GM04504 (cell line): ENCODE results near the gene DIP2C.
A peak's percentile ranks its signal among the peaks of the same experiment; 100 is the strongest.
"Not testable (repeated sequence)": the region's sequence is repeated elsewhere in the genome, so short reads cannot be mapped to it uniquely, and the experiment has no call there.

ENCODE experiments used
- DNase-seq: peaks from one replicate; pipeline ENCODE4 v3.0.0-alpha.2; 2012; ENCODE audit warnings: low read depth

The DIP2C gene

DNA sequence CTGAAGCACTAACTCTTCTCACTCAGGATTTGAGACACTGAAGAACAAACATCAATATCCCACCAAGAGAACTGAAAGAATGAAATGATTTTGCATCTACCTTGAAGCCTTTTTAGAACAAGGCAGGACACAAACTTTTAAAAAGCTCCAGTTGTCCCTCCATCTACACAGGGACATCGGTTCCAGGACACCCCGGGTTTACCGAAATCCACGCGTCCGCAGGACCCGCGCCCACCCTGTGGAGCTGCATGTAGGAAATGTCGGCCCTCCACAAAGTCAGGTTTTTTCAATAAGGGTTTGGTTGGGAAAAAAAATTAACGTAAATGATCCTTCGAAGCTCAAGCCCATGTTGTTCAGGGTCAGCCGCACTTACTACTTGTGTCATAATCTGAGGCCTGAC is 94.0 kb downstream of the DIP2C start:
- DNase-seq, result no peak

DNA sequence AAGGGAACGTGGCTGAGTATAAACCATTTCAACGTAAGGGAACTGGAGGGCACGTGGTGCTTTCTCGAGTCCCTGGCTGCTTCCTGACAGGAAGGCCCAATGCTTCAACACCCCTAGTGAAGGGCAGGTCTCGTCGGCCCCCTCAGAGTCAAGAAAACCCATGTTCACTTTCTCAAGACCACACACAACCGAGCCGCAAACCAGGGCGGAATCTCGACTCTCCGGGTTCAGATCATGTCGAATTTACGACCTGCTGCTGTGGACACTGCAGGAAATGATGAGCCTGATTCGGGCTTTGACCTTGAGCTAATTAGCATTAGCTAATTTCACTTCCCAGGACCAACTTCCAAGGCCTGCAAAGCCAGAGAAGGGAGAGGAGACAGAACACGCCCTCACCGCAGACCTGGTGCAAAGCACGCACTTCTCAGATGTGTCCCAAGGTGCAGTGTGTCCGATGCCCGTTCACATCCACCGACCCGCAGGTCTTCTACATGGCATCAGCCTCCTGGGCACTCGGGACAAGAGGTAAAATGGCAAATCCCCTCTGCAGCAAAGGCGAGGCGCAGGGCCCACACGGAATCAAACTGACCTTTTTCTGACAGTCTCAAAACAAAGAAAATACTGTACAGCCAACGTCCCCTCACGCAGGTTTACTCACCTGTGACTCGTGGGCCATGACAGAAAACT is 94.7 kb downstream of the DIP2C start:
- DNase-seq, result no peak

DNA sequence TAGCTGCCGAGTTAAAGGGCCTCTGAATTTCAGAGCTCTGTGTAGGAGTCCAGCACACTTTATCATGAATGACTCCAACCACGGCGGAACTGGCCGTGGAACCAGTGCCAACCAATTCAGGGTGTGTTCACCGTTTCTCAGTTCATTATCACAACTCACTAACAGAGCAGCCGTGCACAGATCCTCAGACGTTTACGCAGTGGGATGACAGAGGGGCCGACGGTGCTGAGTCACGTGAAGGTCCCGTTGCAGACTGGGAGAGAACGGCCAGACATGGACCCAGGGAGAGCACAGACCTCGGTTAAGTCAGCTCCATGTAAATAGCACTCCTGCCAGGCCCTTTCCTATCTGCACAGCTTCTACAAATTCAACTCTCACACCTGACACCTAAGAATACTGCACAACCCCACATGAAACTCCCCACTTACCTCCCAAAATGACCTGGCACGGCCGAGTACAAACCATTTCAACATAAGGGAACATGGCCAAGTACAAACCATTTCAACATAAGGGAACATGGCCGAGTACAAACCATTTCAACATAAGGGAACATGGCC is 95.5 kb downstream of the DIP2C start:
- DNase-seq, result no peak

DNA sequence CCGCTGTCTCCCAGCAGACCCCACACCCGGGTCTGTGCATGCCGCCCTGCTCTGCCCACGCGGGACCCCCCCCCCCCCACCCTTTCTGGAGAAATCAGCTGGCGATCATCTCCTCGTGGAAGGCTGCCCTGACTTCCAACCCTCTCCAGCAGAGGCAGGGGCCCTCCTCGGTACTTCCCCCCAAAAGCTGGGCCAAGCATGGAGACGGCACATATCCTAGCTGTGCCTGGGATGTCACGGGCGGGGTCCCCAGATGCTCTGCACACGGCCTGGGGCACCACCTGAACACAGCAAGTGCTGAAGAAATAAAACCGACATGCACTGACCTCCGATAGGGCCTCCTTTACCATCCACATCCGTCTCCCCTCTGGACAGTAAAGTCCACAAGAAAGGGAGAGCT is 96.0 kb downstream of the DIP2C start:
- DNase-seq, result no peak

DNA sequence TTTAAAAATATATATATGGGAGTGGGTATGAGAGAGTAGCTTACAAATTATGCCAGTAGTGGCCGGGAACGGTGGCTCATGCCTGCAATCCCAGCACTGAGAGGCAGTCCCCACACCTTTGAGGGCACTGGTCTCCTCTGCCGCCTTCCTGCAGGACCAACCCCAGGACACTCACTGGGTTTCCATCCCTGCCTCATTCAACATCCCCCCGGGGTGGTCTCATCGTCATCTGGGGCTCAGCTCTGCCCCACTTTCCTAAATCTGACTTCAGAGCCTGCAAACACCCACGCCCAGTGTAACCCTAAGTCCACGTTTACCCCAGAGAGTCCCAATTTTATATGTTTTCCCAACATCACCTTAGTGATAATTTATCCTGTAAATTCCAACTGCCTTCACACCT is 96.5 kb downstream of the DIP2C start:
- no peak for DNase-seq

DNA sequence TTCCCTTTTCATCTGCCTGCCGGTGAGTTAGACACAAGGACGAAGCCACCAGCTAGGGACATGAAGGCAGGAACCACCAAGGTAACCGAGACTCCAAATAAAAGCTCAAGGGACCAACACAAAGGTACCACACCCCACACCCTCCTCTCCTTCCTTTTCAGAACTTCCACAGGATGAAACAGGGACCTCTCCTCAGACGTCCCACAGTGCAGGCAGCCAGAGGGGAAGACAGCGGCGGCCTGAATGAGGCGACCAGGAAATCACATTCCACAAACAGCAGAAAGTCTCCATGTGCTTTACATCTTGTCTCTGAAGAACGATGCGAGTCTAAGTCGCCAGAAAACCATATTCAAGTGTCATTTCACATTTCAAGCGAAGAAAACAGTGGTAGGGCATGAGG is 97.8 kb downstream of the DIP2C start:
- DNase-seq, result no peak

DNA sequence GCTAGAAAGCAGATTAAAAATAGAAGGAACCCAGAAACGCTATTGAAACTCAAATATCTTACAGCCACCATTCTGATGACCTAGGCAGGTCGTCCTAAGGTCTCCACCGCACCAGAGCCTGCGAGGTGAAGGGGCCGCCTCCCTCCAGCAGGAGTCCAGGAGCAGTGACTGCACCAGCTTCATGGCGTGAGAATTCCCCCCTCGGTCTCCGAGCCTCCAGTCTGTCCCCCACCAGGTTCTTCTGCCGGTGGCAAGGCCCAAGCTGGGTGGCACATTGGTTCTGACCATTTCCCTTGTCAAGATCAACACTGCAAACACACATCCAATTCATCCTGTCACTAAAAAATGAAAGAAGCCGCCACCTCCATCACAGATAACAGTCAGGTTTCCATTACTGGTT is 98.7 kb downstream of the DIP2C start:
- no peak for DNase-seq

DNA sequence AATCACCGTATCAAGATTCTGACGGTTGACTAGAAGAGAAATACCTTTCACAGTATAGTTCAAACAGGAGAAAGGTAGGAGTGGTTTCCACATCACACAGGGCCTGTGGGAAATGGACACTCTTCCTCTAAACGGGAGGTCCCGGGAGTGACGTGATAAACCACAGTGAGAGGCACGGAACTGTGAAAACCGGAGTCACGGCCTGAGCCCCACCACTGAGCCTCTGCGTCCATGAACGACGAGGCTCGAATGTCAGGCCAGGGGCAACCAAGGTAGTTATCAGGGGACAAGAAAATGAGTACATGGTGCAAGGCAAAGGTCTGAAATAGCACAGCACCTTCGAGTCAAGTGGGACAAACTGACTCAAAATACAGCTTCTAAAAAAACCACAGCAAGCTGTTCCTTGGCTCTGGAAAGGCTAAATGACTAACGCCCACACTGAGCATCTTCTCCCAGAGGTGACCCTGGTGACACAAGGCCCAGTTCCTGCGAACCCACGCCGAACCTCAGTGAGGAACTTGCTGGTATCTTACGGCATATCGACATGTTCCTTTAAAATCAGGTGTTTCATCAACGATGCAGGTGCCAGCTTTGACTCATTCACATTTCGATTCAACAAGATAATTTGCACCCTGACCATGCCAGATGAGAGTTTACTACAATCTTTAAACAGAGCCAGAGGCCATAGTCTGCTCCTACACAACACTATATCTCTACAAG is 99.3 kb downstream of the DIP2C start:
- no peak for DNase-seq

DNA sequence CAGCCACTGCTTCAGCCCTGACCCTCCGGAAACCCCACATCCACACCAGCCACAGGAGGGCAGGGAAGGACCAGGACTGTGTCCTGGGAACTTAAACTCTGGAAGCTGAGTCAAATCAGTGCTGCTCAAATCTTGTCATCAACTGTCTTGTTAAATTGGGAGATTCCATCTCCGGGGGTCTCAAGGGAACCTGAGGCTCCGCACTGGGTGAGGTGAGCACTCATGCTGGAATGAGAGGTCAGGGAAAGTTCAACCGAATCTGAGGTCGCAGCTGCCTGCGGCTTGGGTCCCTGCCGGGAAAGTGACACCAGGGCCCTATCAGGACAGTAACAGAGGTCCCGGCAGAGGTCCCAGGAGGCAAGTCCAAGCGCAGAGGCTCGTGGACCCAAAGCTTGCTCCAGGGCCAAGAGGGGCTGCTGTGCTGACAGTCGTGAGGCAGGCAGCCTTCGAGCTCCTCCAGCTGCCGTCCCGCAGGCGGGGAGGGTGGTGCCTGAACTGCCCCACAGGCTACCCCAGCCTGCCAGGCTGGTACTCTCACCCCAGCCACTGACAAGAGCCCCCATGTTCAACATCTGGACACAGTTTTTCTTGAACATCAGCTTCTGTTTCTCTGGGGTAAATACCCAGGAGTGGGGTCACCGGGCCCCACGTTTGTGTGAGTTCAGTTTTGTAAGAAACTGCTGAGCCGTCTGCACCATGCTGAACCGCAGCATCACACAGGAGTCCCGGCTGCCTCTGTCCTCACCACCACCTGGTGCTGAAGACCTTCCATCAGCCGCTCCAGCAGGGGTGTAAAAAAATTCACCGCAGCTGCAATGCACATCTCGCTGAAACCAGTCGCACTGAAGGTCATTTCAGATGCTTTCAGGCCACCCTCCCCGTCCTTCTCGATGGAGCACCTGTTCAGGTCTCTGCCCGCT is 101.0 kb downstream of the DIP2C start:
- no peak for DNase-seq

DNA sequence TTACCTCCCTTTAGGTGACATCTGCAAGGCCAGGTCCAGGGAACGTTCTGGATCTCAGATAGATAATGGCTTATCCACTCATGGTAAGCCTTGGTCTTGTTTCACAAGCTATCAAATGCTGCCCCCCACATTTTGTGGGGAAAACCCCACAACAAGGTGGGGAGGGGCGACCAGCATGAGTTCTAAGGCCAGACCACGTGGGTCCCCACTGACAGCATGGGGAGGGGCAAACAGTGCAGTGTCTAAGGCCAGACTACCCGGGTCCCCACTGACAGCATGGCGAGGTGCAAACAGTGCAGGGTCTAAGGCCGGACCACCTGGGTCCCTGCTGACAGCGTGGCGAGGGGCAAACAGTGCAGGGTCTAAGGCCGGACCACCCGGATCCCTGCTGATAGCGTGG is 102.8 kb downstream of the DIP2C start:
- DNase-seq, result no peak

DNA sequence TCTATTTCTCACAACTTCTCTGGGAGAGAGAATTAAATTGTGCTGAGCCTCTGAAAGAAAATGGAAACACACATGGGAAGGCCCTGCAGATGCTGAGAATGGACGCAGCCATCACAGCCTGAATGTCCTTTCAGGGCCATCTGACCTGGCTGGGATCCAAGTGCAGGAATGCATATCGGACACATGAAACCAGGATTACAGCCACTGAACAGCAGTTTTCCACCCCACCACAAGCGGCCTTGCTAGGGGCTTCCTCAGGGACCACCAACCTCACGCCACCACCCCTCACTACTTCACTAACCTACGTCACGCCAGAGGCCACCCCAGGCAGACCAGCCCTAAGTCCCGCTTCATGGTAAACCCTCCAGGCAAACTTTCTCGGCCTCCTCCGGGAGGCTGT is 103.3 kb downstream of the DIP2C start:
- no peak for DNase-seq

DNA sequence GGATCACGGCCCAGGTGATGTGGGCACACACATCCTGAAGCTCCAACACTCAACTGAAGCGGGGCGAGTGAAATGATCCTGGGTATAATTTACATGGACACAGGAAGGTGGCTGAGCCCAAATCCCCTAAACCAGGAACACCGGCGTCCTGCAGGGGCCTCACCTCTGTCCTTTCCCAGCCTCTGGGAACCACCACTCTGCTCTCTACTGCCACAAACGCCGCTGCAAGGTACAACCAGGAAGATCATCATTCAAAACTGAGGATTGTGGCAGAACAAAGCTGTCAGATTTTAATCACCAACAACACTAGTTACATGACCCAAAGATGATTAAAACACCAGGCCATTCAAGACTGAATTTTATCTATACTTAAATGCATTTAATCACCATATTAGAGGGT is 104.0 kb downstream of the DIP2C start:
- DNase-seq, result no peak

DNA sequence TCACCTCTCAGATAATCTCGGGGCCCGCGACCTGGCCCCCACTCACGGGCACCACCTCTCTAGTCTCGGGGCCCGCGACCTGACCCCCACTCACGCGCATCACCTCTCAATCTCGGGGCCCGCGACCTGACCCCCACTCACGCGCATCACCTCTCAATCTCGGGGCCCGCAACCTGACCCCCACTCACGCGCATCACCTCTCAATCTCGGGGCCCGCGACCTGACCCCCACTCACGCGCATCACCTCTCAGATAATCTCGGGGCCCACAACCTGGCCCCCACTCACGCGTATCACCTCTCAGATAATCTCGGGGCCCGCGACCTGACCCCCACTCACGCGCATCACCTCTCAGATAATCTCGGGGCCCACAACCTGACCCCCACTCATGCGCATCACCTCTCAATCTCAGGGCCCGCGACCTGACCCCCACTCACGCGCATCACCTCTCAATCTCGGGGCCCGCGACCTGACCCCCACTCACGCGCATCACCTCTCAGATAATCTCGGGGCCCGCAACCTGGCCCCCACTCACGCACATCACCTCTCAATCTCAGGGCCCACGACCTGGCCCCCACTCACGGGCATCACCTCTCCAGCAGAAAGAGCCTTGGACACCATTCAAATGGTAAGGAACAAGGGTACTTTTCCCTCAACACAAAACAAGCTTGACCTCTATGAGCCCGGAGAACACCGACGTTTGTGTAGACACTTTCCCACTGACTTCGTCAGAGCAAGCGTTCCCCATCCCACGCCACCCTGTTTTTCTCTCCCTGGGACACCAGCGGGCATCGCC is 104.8 kb downstream of the DIP2C start:
- not testable (repeated sequence) for DNase-seq

DNA sequence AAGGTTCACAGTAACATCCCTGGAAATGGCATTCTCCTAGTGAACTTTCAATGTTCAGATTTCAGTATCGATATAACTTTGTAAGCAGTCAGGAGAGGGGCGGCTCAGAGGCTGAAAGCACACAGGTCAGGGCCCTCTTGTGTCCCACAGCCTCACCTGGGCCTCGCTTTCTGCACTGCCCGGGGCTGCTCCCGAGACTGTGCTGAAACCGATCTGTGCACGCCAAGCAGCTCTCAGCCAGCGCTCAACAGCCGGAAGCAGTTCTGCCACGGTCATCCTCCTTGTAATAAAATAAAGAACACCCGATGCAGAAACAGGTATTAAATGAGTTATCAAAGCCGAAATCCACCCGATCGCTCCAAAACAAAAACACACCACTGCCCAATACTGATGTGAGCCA is 106.0 kb downstream of the DIP2C start:
- no peak for DNase-seq

DNA sequence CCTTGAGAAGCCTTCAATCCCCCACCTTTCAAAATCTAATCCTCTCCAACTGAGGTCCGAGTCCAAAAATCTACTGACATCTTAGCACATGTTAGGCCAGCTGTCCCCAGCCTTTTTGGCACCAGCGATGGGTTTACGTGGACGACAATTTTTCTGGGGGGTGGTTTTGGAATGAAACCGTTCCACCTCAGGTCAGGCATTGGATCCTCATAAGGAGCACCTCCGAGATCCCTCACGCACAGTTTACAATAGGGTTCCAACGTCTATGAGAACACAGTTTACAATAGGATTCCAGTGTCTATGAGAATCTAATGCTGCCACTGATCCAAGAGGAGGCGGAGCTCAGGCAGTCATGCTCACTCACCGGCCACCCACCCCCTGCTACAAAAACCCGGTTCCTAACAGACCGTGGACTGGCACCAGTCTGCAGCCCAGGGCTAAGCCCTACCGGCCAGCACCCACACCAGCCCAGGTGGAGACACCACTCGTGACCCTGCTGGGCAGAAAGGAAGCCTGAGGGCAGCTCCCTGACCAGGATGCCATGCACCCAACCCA is 107.6 kb downstream of the DIP2C start:
- DNase-seq, result no peak

DNA sequence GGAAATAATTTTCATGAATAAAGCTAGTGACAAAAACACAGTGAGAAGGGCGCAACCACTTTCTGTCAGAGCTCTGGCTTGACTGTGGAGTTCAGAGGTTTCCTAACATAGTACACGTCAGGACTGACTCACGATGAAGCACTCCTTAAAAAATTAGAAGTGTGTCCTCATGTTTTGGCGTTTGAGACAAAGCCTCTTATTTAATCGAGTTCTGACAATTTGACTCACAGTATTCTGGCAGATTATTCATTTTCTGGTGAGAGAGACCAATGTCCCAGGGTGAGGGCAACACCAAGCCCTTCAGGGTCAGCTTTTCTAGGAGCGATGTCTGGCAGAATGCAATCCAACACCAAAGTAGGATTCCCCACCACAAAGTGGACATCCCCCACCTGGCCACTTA is 108.7 kb downstream of the DIP2C start:
- DNase-seq, result peak; percentile 80

DNA sequence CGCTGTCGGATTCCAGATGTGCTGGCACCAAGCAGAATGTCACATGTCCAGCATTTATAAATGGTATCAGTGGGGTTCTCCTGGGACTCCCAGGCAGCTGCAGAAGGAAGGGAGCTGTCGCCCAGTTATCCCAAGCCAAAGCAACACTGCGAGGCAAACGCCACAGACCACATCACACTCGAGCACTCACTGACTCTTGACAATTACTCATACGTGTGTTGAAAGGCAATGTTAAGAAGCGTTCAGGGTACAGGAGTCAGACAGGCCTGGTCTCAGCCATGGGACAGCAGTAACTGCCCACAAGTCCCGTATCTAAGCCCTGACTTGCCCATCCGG is 113.4 kb downstream of the DIP2C start:
- DNase-seq, result peak; percentile 27

DNA sequence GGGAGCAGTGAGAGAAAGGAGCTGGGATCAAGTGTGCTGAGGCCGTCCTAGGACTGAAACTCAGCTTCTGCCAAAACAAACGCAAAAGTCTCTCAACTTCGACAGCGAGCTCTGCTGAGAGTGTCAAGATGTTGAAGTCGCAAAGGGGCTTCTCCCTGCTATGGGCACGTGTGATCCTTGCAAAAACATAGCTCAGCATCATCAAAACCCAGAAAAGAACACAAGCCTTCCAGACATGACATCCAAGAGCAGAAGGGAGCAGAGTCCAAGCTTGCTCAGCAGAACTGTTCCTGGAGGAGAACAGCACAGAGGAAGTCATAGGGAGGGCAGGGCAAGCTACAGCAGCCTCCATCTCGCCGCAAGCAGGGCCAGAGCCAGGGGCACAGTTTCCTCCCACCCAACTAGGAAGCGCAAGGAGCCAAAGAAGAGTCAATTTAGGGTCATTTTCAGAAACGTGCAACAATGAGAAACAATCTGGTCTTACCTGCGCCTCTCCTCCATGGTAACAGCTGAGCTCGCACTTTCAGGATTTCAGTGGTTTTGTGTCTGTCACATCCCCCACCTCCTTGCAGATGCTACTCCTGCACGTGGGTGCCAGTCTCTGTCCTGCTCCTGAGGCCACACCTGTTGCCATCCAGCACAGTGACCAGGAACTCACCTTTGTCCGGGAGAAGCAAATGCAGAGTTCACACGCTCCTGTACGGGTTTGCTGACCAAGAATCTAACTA is 113.9 kb downstream of the DIP2C start:
- no peak for DNase-seq

DNA sequence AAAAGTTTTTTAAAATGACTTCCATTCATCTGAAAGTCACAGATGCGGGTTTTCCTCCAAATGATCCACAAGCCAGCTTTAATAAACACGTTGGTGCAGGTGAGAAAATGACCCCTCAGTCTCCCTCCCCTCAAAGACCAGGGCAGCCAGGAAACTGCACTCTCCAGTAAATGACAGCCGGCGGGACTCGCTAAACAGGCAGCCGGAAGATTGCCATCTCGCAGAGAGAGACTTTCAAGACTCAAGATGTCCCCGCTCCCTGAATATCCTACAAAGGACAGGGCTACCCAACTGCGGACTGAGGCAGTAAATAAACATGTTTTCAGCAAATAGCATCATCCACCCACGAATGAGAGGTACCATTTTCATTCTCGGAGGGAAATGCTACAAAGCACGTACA is 116.8 kb downstream of the DIP2C start:
- DNase-seq, result no peak

DNA sequence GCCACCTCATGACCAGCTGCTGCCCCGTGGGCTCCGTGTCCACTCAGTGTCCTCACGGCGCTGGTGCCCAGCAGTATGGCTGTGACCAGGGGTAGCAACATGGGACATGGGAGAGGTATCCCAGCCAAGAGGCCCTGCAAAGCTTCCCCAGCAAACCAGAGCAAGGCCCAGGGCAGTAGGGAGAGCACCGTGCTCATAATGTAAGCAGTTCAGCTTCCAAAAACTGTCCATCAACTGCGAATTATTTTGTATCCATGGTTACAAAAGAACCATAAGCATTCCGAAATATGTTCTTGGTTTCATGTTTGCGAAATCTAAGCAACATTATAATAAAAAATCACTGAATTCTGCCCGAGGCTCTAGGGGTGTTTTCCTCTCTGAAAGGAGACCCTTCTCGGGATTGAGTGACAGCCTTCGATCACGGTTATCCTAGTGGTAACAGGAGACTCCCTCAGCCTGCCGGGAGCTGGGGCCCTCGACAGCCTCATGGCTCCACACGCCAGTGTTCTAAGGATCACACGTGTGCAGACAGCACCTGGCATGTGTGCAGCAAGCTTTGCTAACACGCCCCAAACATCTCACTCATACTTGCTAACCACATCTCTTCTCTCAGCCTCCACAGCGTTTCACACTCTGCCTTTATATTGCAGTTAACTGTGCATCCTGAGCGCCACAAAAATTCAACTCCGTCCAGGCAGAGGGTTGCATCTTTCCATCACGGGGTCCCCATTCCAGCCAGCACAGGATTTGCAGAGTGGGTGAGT is 117.6 kb downstream of the DIP2C start:
- peak; percentile 40 for DNase-seq
